ENCODE data around the gene AKTIP.
"Not testable (repeated sequence)": the region's sequence is repeated elsewhere in the genome, so short reads cannot be mapped to it uniquely, and the experiment has no call there.

The AKTIP gene

DNA sequence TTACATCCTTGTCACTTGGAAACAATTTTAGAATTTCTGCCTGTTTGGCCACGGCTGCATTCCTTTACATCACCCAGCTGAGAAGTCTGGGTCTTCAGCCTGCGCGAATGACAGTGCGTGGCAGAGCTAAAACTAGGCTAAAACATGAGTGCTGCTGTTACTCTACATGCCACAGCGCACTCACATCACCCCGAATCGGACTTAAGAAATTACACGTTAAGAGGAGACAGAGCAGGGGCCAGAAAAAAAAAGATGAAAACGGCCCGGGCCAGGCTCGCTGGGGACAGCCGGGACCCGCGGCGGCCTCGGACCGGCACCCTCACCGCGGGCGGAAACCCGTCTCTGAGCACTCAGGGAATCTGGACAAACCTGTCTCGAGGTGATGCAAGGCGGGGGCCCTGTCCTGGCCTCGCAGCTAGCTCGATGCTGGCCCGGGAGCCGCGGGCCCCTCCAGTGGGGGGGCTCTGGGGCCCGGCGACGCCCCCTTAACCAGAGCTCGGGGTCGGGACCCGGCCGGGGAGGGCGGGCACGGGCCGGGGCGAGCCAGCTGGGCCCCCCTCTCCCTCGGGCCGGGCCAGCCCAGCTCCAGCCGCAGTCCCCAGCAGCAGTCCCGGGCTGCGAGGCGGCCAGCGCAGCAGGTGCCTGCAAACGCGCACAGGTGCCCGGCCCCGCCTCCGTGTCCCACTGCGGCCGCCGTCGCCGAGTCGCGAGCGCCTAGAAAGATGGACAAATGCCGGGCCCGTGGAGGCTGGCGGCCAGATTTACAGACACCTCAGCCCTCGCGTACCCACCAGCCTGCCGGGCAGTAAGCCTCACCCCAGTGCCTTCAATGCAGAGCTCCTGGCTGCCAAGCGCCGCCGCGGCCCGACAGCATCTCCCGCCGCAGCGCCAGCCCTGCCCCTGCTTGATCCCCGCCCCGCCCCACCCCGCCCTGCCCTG is at the start of gene AKTIP:
Gene AKTIP, minus strand, starts transcription at position 879 of the 939 bp plus-strand sequence. CDS start 2,950 bp downstream, outside the sequence.
- DNase-seq (ENCODE audit: low spot score): peak; percentile 34

DNA sequence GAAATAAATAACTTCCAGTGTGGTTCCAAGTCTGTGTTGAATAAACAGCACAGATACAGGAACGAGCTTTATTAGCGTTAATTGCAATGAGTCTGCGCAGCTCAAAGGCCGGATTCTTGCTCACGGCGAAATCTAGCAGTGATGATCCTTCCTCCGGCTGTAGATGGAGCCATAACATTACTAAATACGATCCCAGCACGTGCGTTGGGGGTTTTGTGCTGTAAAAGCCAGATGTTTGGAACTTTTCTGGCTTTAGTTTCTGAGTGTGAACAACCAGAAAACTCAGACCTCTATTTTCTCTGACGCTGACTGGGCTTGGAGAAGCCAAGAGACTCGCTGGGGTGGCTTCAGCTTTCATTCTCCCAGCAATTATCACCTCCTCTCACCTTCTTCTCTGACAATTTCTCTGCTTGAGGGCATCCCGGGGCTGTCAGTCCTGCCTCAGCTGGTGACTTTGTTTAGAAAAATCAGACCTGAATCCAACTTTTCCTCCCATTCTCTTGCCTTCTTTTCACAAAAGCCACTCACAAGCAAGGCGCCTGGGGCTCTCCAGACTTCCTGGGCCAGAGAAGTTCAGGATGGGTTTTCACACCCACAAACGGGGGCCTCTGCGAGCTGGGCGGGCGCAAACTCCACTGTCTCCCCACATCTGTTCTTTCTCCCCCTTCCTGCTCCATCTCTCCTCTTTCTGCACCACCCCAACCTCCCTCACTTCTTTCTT is 47.1 kb upstream of the AKTIP start:
- peak; percentile 66 for DNase-seq (ENCODE audit: low spot score)

DNA sequence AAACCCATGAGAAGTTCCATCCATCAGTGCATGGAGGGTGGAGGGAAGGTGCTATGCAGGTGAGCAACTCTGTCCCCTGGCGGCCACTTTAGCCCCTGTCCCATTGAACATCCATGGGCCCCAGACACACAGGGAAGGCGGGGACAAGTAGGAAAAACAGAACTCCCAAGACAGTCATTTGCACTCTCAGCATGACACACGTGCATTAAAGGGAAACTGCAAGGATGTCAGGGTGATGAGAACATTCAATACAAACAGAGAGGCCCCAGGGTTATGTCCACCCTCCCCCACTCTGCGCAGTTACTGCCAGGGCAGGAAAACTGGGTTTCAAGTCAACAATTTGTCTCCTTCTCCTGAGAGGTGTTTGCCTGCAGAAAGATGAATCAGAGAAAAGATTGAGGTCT is 44.0 kb upstream of the AKTIP start:
- no peak for DNase-seq (ENCODE audit: low spot score)

GRCh38 chr16:53545433-53545832 is 42.4 kb upstream of the AKTIP start:
- DNase-seq (ENCODE audit: low spot score): no peak

DNA sequence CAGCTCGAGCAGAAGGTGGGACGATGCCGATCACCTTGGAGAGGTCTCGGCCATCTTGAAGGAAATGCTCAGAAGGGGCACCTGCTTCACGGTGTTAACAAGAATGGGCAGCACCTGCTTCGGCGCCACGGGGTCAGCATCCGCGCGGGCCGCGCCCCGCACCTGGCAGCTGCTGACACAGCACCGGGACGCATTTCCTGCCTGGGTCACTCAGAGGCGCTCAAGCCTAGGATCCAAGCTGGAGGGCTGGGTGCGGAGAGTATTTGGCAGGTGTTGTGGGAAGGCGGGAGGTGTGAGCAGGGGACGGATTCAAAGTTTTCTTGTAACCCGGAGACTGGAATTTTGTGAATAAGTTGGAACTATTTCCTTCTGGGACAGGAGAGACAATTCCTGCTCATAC is 39.3 kb upstream of the AKTIP start:
- no peak for DNase-seq (ENCODE audit: low spot score)

DNA sequence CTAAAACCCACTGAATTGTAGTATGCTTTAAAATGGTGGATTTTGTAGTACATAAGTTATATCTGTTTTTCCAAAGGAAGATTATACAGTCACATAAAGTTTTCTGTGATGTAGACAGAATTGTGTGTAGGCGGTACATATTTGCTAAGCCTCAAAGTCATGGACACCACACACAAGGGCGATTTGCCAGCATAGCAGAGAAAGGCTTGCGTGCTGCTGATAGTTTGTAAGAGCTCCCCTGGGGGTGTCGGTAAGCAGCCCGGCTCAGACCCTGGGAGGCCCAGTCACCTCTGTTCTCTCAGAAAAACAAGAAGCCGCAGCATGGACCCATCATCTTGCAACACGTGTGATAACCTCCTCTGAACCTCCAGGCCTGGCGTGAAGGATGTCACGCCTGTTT is 38.3 kb upstream of the AKTIP start:
- no peak for DNase-seq (ENCODE audit: low spot score)

- DNase-seq (ENCODE audit: low spot score): not testable (repeated sequence)
Observed at GRCh38 chr16:53539759-53540718, 37.0 kb upstream of the AKTIP start.

DNA sequence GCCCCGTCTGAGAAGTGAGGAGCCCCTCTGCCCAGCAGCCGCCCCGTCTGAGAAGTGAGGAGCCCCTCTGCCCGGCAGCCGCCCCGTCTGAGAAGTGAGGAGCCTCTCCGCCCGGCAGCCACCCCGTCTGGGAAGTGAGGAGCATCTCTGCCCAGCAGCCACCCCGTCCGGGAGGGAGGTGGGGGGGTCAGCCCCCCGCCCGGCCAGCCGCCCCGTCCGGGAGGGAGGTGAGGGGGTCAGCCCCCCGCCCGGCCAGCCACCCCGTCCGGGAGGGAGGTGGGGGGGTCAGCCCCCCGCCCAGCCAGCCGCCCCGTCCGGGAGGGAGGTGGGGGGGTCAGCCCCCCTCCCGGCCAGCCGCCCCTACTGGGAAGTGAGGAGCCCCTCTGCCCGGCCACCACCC is 36.3 kb upstream of the AKTIP start:
- not testable (repeated sequence) for DNase-seq (ENCODE audit: low spot score)

- no peak for DNase-seq (ENCODE audit: low spot score)
Observed at GRCh38 chr16:53537626-53538025, 34.6 kb upstream of the AKTIP start.

- no peak for DNase-seq (ENCODE audit: low spot score)
Observed at GRCh38 chr16:53534206-53534605, 31.2 kb upstream of the AKTIP start.

GRCh38 chr16:53530741-53531140 is 27.7 kb upstream of the AKTIP start:
- no peak for DNase-seq (ENCODE audit: low spot score)

- DNase-seq (ENCODE audit: low spot score): no peak
Observed at GRCh38 chr16:53530046-53530445, 27.0 kb upstream of the AKTIP start.

- no peak for DNase-seq (ENCODE audit: low spot score)
Observed at GRCh38 chr16:53529513-53529912, 26.5 kb upstream of the AKTIP start.

DNA sequence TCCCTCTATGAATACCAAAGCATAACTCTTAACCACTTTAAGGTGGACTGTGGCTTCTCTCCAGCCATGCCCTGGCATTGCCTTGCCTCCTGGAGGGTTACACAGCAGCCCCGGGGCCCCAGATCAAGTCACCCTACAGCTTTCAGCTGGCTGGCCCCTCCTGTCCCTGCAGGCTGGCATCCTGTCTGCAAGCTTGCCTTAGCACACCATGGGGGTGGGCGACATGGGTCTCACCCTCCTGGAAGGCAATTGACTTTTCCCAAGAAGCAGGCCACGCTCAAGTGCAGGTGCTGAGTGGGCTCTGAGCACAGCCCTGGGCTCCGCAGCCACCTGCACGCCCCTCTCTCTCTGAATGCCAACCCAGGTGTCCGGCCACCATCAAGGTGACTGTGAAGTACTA is 25.8 kb upstream of the AKTIP start:
- no peak for DNase-seq (ENCODE audit: low spot score)

DNA sequence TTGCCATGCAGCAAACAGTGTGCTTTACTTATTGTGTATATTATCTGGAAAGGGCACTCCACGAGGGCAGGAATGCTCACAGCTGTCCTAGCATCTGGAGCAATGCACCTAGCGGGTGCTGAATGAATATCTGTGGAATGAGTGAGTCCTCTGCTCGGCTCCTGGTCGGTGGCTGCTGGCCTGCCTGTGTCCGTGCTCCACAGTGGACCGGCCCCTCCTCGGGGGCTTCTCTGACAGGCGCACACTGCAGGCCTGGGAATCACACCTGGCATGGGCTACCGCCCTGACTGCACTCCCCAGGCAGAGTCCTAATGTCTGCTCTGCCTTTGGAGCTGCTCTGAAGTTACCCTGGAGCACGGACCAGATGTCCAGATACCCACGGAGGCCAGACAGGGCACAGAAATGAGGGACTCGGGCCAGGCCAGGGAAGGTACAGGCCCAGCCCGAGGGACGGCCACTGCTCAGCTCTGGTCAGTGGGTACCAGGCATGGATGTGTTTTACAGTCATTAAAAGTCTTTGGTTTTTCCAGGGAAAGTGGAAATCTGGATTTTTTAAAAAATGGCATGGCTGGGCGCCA is 21.1 kb upstream of the AKTIP start:
- DNase-seq (ENCODE audit: low spot score): no peak

- no peak for DNase-seq (ENCODE audit: low spot score)
Observed at GRCh38 chr16:53523126-53523804, 20.3 kb upstream of the AKTIP start.

- DNase-seq (ENCODE audit: low spot score): no peak
Observed at GRCh38 chr16:53519417-53520091, 16.5 kb upstream of the AKTIP start.

GRCh38 chr16:53518550-53519416 is 15.8 kb upstream of the AKTIP start:
- DNase-seq (ENCODE audit: low spot score): no peak

DNA sequence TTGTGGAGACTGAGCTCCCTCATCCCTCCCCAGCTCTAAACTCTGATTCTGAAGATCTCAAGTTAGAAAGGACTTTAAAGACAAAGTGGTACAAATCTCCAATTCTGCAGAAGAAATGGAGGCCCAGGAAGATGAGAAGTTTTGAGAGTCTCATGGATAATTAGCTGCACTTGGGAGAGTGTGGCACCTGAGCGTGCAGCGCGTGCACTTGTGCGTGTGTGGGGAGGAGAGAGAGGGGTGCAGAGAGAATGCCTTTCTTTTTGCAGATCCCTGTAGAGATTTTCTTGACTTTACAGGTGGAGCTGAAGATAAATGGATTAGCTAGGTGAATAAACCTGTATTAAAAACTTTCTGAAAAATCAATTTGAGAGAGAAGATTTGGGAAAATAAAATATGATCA is 14.8 kb upstream of the AKTIP start:
- no peak for DNase-seq (ENCODE audit: low spot score)

Data from globus pallidus (tissue), 1 donor.